RPMI8226 (cell line): ENCODE data around the gene CBY2.
"Not testable (repeated sequence)": the region's sequence is repeated elsewhere in the genome, so short reads cannot be mapped to it uniquely, and the experiment has no call there.

Experiments
- DNase-seq: peaks from one replicate; pipeline ENCODE4 v3.0.0-alpha.2; 2015

Gene CBY2, protein sequence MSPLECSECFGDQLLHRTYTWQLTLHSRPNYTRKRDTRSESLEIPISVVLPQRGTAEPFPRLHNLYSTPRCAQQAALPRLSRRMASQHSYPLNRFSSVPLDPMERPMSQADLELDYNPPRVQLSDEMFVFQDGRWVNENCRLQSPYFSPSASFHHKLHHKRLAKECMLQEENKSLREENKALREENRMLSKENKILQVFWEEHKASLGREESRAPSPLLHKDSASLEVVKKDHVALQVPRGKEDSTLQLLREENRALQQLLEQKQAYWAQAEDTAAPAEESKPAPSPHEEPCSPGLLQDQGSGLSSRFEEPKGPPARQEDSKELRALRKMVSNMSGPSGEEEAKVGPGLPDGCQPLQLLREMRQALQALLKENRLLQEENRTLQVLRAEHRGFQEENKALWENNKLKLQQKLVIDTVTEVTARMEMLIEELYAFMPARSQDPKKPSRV

GRCh38 chr13:45702088-45702487 lies at the start of gene CBY2:
CBY2 (plus strand) TSS chr13:45702320; CDS start chr13:45702391, 71 bp downstream.
- DNase-seq, result no peak

DNA sequence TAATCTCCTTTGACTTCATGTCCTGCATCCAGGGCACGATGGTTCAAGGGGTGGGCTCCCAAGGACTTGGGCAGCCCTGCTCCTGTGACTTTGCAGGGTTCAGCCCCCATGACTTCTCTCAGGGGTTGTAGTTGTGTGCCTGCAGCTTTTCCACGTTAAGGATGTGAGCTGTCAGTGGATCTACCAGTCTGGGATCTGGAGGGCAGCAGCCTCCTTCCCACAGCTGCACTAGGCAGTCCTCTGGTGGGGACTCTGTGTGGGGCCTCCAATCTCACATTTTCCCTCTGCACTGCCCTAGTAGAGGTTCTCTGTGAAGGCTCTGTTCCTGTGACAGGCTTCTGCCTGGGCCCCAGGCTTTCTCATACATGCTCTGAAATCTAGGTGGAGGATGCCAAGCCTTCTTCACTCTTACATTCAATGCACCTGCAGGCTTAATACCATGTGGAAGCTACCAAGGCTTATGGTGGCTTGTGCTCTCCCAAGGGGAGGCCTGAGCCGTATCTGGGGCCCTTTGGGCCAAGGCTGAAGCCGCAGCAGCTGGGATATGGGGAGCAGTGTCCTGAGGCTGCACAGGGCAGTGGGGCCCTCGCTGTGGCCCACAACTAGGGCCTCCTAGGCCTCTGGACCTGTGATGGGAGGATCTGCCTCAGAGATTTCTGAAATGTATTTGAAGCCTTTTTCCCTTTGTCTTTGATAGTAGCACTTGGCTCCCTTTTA lies 47.3 kb upstream of the CBY2 start:
- no peak for DNase-seq

- no peak for DNase-seq
Measured at GRCh38 chr13:45658586-45659235, 43.4 kb upstream of the CBY2 start.

GRCh38 chr13:45659536-45659935 lies 42.6 kb upstream of the CBY2 start:
- no peak for DNase-seq

- not testable (repeated sequence) for DNase-seq
Measured at GRCh38 chr13:45660458-45660857, 41.7 kb upstream of the CBY2 start.

DNA sequence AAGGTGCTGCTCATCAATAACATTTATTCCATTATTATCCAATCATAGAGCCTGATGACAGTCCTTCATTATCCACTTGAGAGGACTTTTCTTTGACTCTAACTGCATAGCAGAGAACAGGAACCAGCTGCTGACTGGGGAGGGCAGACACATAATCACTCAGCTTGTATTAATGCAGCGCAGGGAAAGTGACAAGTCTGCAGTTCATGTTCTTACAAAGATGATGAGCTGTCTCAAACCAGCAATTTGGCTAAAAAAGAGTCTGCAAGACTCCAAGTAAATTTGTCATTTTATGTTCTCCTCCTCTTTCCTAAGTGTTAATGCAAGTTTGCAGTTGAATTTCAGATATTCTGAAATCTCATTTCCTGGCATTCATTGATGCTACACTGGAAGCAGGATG lies 40.0 kb upstream of the CBY2 start:
- no peak for DNase-seq

- DNase-seq, result not testable (repeated sequence)
Measured at GRCh38 chr13:45662903-45663302, 39.2 kb upstream of the CBY2 start.

DNA sequence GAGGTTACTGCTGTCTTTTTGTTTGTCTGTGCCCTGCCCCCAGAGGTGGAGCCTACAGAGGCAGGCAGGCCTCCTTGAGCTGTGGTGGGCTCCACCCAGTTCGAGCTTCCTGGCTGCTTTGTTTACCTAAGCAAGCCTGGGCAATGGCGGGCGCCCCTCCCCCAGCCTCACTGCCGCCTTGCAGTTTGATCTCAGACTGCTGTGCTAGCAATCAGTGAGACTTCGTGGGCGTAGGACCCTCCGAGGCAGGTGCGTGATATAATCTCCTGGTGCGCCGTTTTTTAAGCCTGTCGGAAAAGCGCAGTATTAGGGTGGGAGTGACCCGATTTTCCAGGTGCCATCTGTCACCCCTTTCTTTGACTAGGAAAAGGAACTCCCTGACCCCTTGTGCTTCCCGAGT lies 32.5 kb upstream of the CBY2 start:
- DNase-seq, result not testable (repeated sequence)

DNA sequence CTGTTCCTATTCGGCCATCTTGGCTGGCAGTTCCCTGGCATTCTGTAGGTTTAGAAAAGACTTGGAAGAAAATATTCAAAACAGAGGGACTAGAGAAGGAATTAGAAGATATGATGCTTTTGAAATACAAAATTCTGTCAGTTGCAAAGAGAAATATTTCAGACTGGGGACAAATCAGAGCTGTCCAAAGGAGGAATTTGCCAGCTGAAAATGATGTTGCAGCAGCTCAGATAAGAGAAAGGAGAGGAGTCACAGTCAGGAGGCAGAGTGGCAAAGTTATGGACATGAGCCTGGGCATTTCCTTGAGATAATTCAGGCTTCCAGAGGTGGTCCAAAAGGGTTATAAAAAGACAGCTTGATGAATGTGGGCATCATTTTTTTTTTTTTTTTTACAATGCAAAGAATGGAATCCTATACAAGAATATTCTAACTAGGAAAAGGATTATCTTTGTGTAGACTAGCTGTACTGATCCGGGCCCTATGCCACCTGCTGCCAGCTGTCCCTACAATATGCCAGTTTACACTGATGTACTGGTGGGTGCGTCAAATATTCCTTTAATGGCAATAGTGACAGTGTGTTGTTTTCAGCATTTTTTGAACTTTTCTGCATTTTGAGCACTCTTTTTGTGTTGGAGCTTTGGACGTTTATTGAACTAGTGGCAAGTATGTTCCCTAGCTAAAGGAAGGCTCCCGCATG lies 31.8 kb upstream of the CBY2 start:
- DNase-seq, result no peak

GRCh38 chr13:45674908-45675307 lies 27.2 kb upstream of the CBY2 start:
- DNase-seq, result no peak

GRCh38 chr13:45678282-45678681 lies 23.8 kb upstream of the CBY2 start:
- no peak for DNase-seq

DNA sequence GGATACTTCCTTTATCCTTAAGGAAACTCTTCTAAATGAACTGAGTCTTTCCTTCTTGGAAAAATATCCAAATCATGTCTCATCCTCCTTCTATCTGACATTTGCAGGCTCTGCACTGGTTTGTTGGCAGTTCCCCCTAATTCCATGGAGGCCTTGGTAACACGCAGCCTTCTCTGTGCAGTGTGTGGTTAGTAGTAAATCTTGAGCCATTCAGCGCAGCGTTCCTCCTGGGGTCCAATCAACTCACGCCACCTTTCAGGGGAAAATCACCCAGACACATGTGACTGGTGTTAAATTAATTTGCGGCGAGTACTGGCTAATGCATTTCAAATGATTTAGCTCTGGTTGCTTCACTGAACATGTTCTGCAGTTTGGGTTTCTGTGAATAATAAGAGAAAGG lies 21.0 kb upstream of the CBY2 start:
- no peak for DNase-seq

DNA sequence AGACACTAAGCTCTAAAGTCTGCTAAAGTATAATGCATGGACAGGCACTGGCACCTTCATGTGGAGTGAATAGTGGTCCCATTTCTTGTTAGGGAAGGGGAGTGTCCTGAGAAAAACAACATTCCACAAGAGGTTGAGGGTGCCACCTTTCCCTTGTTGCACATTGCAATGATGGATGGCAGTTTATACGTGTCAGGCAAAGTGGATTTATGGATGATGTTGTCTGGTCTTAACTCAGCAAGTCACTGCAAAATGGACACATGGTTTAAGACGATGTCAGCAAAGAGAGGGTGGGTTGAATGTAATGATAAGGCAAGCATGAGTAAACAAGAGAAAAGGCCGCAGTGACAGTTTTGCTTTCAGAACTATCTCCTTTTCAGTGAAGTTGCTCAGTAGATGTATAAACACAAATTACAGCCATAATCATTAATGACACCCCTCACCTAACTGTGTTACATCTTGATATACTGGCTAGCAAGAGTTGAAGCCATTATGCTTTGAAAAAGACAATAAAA lies 19.6 kb upstream of the CBY2 start:
- no peak for DNase-seq

DNA sequence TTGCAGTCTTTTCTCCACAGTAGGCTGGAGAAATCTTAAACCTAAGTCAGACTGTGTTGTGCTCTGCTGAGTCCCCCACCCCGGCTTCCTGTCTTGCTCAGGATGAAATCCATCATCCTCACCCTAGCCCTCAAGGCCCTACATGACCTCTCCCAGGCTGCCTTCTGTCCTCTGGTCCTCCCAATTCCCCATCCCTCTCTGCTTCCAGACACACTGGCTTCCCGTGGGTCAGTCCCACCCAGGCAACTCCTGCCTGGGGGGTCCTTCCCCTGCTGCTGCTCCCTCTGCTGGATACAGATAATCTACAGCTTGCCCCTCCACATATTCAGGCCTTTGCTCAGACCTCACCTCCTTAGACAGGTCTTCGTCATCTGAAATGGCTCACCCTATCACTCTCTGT lies 18.4 kb upstream of the CBY2 start:
- no peak for DNase-seq

DNA sequence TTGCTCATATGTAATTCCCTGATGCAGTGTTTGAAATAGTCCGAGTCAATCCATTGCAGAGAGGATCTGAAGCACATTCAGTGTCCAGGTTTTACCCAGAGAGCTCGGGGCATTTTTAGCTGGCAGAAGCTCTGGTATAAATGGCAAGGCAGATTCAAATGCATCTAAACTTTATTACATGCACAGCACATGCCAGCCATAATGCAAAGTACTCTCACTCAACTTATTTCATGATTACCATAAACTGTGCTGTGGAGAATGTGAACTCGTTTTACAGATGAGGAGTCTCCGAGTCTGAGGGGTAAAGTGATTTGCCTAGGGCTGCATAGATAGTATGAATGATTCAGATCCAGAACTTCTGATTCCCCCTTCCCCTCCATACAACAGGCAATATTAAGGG lies 13.5 kb upstream of the CBY2 start:
- DNase-seq, result no peak

DNA sequence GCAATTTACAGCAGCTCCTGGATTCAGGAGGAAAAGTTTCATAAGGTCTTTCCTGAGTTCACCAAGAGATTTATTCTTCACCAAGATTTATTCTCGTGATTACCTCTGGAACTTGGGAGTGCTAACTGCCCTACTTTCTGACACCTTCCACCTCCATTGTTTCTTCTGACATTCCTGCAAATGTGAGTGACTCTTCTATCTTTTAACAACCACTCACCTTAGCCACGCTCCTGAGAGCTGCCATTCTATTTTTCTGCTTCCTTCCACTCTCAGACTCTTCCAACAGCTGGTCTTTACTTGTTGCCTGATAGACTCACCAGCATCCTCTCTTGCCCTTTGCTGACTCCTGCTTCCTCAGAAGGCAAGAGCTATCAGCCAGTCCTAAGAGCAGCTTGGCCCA lies 11.5 kb upstream of the CBY2 start:
- no peak for DNase-seq

- no peak for DNase-seq
Measured at GRCh38 chr13:45691251-45691650, 10.9 kb upstream of the CBY2 start.

- no peak for DNase-seq
Measured at GRCh38 chr13:45691667-45692066, 10.5 kb upstream of the CBY2 start.

- DNase-seq, result no peak
Measured at GRCh38 chr13:45695198-45695730, 6.9 kb upstream of the CBY2 start.

GRCh38 chr13:45696610-45697226 lies 5.4 kb upstream of the CBY2 start:
- no peak for DNase-seq

DNA sequence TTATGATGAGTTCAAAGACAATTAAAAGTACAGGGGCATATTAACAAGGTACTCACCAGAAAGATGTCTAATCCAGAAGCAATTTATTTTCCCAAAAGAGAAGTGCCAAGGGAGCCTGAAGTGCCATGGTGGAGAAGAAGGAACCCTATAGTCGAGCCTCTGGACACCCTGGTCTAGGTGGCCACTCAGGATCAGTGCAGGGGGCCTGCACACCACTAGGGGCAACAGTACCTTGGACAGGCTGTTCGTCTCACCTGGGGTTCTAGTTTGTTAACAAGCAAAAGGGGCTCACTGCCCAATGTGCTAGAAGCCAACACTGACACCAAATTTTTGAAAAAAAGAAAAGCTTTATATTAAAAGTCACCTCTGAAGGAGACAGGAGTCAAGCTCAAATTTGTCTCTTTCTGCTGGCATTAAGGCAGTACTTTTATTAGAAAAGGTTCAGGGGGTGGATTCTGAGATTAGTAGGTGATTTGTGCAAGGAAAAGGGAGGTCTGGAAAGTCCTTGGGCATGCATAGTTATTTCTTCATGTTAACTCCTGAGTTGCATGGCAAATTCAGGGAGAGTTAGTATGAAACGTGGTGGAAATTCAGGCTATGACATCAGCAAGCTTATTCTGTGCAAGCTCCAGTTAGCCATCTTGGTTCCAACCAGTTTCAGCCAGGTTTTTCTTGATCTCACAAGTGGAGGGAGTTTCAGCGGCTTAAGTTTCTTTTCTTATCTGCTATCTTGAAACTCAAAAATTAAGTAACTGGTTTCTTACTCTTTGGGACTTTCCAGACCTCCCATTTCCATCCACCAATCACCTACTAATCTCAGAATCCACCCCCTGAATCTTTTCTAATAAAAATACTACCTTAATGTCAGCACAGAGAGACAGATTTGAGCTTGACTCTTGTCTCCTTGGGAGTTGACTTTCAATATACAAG lies 884 bp upstream of the CBY2 start:
- no peak for DNase-seq
